Endothelial cell of umbilical vein (primary cell): Measurements from ENCODE around the gene CERKL. TPM values are rescaled to one million over a fixed set of nuclear protein-coding genes. Genes with fewer than 3 reads are reported as not detected.

Source experiments
- BruUV-seq: library from RNA; stranded (reverse); fragments of 400-500 nt; replicated peaks from 2 replicates; lab custom pipeline; 2021; lab: Mats Ljungman, UMichigan
- CTCF ChIA-PET: fragments of 300-600, 350-600 bp; sonication (Branson Sonifier 250); formaldehyde crosslinking; loops from one replicate; lab custom pipeline; 2021; ENCODE audit warnings: antibody characterized with exemption, inconsistent platforms; lab: Charles Lee
- POLR2A ChIA-PET: fragments of 300-600, 350-600 bp; sonication (Branson Sonifier 250); formaldehyde crosslinking; loops from one replicate; lab custom pipeline; 2021; ENCODE audit warnings: antibody characterized with exemption, inconsistent platforms; lab: Charles Lee
- DNase-seq: peaks from one replicate; pipeline ENCODE4 v3.0.0-alpha.2; 2011; ENCODE audit warnings: low read depth, low spot score
- FAIRE-seq: peaks from 2 replicates; lab custom pipeline; 2011; peaks lifted over from hg19 to GRCh38; lab: Jason Lieb, UNC
- H2AFZ ChIP-seq: 2 replicates; pipeline ENCODE4 v1.6.0; 2012; ENCODE audit warnings: low read depth, low read length, control low read depth, inconsistent platforms
- H3K27ac ChIP-seq: 2 replicates; pipeline ENCODE4 v1.5.1; 2011; ENCODE audit warnings: low read depth, mild to moderate bottlenecking, control low read depth, low read length, moderate library complexity; ENCODE audit not compliant: insufficient read depth
- H3K27me3 ChIP-seq, 2 experiments: 2 replicates each; pipeline versions ENCODE4 v1.6.0 to v1.6.1; 2011; ENCODE audit warnings: low read length in 2 of 2, mixed read lengths in 1 of 2; ENCODE audit not compliant: control insufficient read depth in 2 of 2, insufficient read depth in 2 of 2
- H3K36me3 ChIP-seq, 2 experiments: 2 replicates in 1 of 2; 3 replicates in 1 of 2; pipeline ENCODE4 v1.5.1; 2011; ENCODE audit warnings: low read length in 2 of 2, mild to moderate bottlenecking in 1 of 2, moderate library complexity in 1 of 2; ENCODE audit not compliant: control insufficient read depth in 2 of 2, insufficient read depth in 2 of 2; ENCODE audit errors: extremely low read depth in 1 of 2
- H3K4me1 ChIP-seq: 3 replicates; pipeline ENCODE4 v1.5.1; 2011; ENCODE audit warnings: mild to moderate bottlenecking, low read length; ENCODE audit not compliant: control insufficient read depth, insufficient read depth; ENCODE audit errors: extremely low read depth
- H3K4me2 ChIP-seq: 2 replicates; pipeline ENCODE4 v1.6.1; 2011; ENCODE audit warnings: low read length, control low read depth, mixed read lengths; ENCODE audit not compliant: insufficient read depth
- H3K4me3 ChIP-seq, 3 experiments: fragments of 200-600 bp in 1 of 3; sonication (generic), shearing (Covaris generic) in 1 of 3; replicated peaks in 1 of 3; 2 replicates each; pipeline ENCODE4 v1.5.1; 2011 to 2016; ENCODE audit warnings: control low read depth in 3 of 3, low read length in 3 of 3, mild to moderate bottlenecking in 2 of 3, inconsistent platforms in 1 of 3, low read depth in 1 of 3, moderate library complexity in 1 of 3; ENCODE audit not compliant: insufficient read depth in 1 of 3
- H3K79me2 ChIP-seq: 2 replicates; pipeline ENCODE4 v1.6.0; 2012; ENCODE audit warnings: low read length, inconsistent platforms; ENCODE audit not compliant: control insufficient read depth, insufficient read depth
- H3K9ac ChIP-seq: replicated peaks from 2 replicates; pipeline ENCODE3; 2011; ENCODE audit warnings: low read length, control low read depth; ENCODE audit not compliant: insufficient read depth; ENCODE audit errors: extremely low read depth
- H3K9me1 ChIP-seq: replicated peaks from 3 replicates; pipeline ENCODE4 v1.6.0; 2011; ENCODE audit warnings: mild to moderate bottlenecking, low read length; ENCODE audit not compliant: control insufficient read depth, insufficient read depth; ENCODE audit errors: extremely low read depth
- H3K9me3 ChIP-seq: replicated peaks from 2 replicates; pipeline ENCODE4 v1.5.1; 2012; ENCODE audit warnings: low read length, inconsistent platforms; ENCODE audit not compliant: control insufficient read depth, insufficient read depth
- H4K20me1 ChIP-seq: replicated peaks from 2 replicates; pipeline ENCODE3; 2011; ENCODE audit warnings: mild to moderate bottlenecking, low read length; ENCODE audit not compliant: control insufficient read depth, insufficient read depth; ENCODE audit errors: extremely low read depth
- CTCF ChIP-seq, 2 donors: IDR thresholded peaks; 1 replicate in 1 of 2; 2 replicates in 1 of 2; pipeline ENCODE4 v1.5.1; 2011; ENCODE audit warnings: low read length in 2 of 2, mild to moderate bottlenecking in 2 of 2, moderate library complexity in 2 of 2, control low read depth in 1 of 2, inconsistent platforms in 1 of 2, low read depth in 1 of 2; ENCODE audit not compliant: insufficient read depth in 1 of 2; ENCODE audit errors: extremely low read depth in 1 of 2
- EZH2 ChIP-seq: IDR thresholded peaks from 2 replicates; pipeline ENCODE4 v1.6.1; 2012; ENCODE audit warnings: borderline replicate concordance, low read depth, mild to moderate bottlenecking, moderate library complexity, low read length, inconsistent platforms; ENCODE audit not compliant: severe bottlenecking
- FOS ChIP-seq: IDR thresholded peaks from 2 replicates; pipeline ENCODE4 v1.6.1; 2011; ENCODE audit warnings: mild to moderate bottlenecking, low read length, moderate library complexity, borderline replicate concordance; ENCODE audit not compliant: insufficient read depth
- GATA2 ChIP-seq: IDR thresholded peaks from 2 replicates; pipeline ENCODE4 v1.7.0; 2011; ENCODE audit warnings: low read depth, mild to moderate bottlenecking, moderate library complexity, mixed read lengths, low read length; ENCODE audit not compliant: insufficient read length, insufficient read depth
- JUN ChIP-seq: IDR thresholded peaks from 2 replicates; pipeline ENCODE4 v1.6.1; 2011; ENCODE audit warnings: borderline replicate concordance, low read depth; ENCODE audit not compliant: insufficient read length, insufficient read depth
- MAX ChIP-seq: IDR thresholded peaks from 2 replicates; pipeline ENCODE4 v1.6.1; 2011; ENCODE audit not compliant: insufficient read depth, insufficient read length
- MYC ChIP-seq: IDR thresholded peaks from one replicate; pipeline ENCODE4 v1.6.1; 2011; ENCODE audit warnings: mild to moderate bottlenecking, low read depth, low read length
- POLR2A ChIP-seq: IDR thresholded peaks from 2 replicates; pipeline ENCODE4 v1.6.1; 2012; ENCODE audit warnings: low read depth, mild to moderate bottlenecking, control low read depth, low read length
- POLR2AphosphoS5 ChIP-seq: IDR thresholded peaks from 2 replicates; pipeline ENCODE4 v1.6.1; 2012; ENCODE audit warnings: low read depth, mild to moderate bottlenecking, control low read depth, low read length, moderate library complexity; ENCODE audit not compliant: insufficient read depth
- dilution Hi-C: fragments of 300-500 bp; cut with MboI; formaldehyde crosslinking; loops from one replicate; pipeline ENCODE4 v1.15.0; 2019; ENCODE audit warnings: low sequenced_read_pairs; ENCODE audit not compliant: extremely low pct_ligation_motif_present
- intact Hi-C: fragments of 100-400 bp; cut with micrococcal nuclease; formaldehyde crosslinking; loops from one replicate; pipeline ENCODE4 v1.10.0; 2022
- polyA plus RNA-seq, 4 experiments: library from polyadenylated mRNA; depleted of rRNA in 3 of 4; stranded (reverse) in 3 of 4; unstranded in 1 of 4; fragments of >200 nt; gene quantifications; 2 replicates each; pipeline versions ENCODE4 v1.2.1 to v1.2.3, GENCODE V29; 2011 to 2012; ENCODE audit warnings: missing spikeins in 1 of 4
- total RNA-seq: library from RNA; stranded (reverse); gene quantifications from 2 replicates; pipeline ENCODE4 v1.2.3, GENCODE V29; 2021

The CERKL gene
- total and polyA plus RNA-seq, 2 donors (not counting 3 experiments of a cell fraction or from before 2014, with no cell fraction given) = not detected

GRCh38 chr2:181643151-181643550 lies 13.8 kb downstream of the CERKL start:
- Histone ChIP-seq H3K27me3 (no peaks in the 10 kb centered on the region), H3K9me1 (no peaks in the 10 kb centered on the region), H3K4me1 (no peaks in the 10 kb centered on the region), H3K9ac (no peak overlapping the region), H3K4me2 (no peak overlapping the region), H3K36me3 (no peaks in the 10 kb centered on the region), H3K27ac (no peak overlapping the region), H3K79me2 (no peaks in the 10 kb centered on the region), H4K20me1 (no peaks in the 10 kb centered on the region), H2AFZ (no peak overlapping the region), H3K9me3 (no peaks in the 10 kb centered on the region), H3K4me3 (no peak overlapping the region)
- DNase-seq (no peak), FAIRE-seq (no peak)
- intact Hi-C loops = no loop called here
- ChIA-PET POLR2A (no interaction called here), CTCF (interaction anchor here (2.0 to 2.6 kb wide), 2 partner anchors 15 to 72 kb away, joined by 4 to 7 read pairs; no protein-coding TSS in a partner anchor)
- no TSS peak for BruUV-seq
- dilution Hi-C loops = no loop called here
- TF ChIP-seq JUN (no peak), GATA2 (no peak), CTCF (IDR thresholded peaks at IDR 0.05; ENCODE audit: extremely low read depth in 1 of 2, insufficient read depth in 1 of 2, low read depth in 1 of 2, low read length in 2 of 2) (no peak), POLR2AphosphoS5 (no peak), MYC (no peak), POLR2A (no peak), FOS (no peak), MAX (no peak), EZH2 (no peak)
